WERI-Rb-1 (cell line): ENCODE measurements around the gene PPP3CA.

Source experiments
- DNase-seq: peaks from one replicate; pipeline ENCODE4 v3.0.0-alpha.2; 2020
- H3K27ac ChIP-seq: fragments of 250-450 bp; sonication (Bioruptor Pico); 2 replicates; pipeline ENCODE4 v1.5.1; 2020; ENCODE audit warnings: mild to moderate bottlenecking, moderate library complexity
- H3K27me3 ChIP-seq: fragments of 250-450 bp; sonication (Bioruptor Pico); 2 replicates; pipeline ENCODE4 v1.5.1; 2021; ENCODE audit warnings: mild to moderate bottlenecking, low read depth, moderate library complexity; ENCODE audit not compliant: insufficient read depth, severe bottlenecking
- H3K36me3 ChIP-seq: fragments of 250-450 bp; sonication (Bioruptor Pico); 2 replicates; pipeline ENCODE4 v1.5.1; 2020; ENCODE audit warnings: mild to moderate bottlenecking, moderate library complexity
- H3K4me3 ChIP-seq: 2 replicates; pipeline ENCODE4 v1.5.1; 2011; ENCODE audit warnings: low read depth, mild to moderate bottlenecking, control low read depth, low read length
- H3K9me3 ChIP-seq: fragments of 250-450 bp; sonication (Bioruptor Pico); 2 replicates; pipeline ENCODE4 v1.5.1; 2021; ENCODE audit warnings: mild to moderate bottlenecking, moderate library complexity; ENCODE audit not compliant: severe bottlenecking
- TF ChIP-seq, protein P1 (sequence below): IDR thresholded peaks from 2 replicates; pipeline ENCODE4 v1.5.1; 2011; ENCODE audit warnings: low read depth, mild to moderate bottlenecking, control low read depth, inconsistent platforms, low read length

Gene PPP3CA

DNA sequence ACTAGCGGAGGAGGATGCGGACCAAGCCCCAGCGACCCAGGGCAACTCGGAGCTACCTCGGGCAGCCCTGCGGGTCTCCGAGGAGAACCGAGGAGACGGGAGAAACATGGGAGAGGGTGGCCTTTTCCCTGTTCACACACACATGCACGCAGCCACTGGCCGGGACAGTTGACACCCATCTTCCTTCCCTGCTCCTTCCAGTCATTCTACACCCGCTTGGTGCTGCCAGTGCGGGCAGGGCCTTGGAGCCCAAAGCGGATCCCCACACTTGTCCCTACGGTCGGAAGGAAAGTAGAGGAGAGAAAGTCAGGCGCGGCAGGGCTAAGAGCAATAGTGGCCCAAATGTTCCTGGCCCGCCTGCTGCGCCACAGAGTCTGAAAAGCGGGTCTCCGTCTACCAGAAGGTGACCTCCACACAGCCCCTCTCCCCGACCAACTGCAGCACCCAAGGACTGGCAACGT, 1.1 kb upstream of the PPP3CA start:
- TF ChIP-seq, protein P1, sequence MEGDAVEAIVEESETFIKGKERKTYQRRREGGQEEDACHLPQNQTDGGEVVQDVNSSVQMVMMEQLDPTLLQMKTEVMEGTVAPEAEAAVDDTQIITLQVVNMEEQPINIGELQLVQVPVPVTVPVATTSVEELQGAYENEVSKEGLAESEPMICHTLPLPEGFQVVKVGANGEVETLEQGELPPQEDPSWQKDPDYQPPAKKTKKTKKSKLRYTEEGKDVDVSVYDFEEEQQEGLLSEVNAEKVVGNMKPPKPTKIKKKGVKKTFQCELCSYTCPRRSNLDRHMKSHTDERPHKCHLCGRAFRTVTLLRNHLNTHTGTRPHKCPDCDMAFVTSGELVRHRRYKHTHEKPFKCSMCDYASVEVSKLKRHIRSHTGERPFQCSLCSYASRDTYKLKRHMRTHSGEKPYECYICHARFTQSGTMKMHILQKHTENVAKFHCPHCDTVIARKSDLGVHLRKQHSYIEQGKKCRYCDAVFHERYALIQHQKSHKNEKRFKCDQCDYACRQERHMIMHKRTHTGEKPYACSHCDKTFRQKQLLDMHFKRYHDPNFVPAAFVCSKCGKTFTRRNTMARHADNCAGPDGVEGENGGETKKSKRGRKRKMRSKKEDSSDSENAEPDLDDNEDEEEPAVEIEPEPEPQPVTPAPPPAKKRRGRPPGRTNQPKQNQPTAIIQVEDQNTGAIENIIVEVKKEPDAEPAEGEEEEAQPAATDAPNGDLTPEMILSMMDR = 0 out of 2 replicates have a peak, but pooled peaks have one; percentile 11

DNA sequence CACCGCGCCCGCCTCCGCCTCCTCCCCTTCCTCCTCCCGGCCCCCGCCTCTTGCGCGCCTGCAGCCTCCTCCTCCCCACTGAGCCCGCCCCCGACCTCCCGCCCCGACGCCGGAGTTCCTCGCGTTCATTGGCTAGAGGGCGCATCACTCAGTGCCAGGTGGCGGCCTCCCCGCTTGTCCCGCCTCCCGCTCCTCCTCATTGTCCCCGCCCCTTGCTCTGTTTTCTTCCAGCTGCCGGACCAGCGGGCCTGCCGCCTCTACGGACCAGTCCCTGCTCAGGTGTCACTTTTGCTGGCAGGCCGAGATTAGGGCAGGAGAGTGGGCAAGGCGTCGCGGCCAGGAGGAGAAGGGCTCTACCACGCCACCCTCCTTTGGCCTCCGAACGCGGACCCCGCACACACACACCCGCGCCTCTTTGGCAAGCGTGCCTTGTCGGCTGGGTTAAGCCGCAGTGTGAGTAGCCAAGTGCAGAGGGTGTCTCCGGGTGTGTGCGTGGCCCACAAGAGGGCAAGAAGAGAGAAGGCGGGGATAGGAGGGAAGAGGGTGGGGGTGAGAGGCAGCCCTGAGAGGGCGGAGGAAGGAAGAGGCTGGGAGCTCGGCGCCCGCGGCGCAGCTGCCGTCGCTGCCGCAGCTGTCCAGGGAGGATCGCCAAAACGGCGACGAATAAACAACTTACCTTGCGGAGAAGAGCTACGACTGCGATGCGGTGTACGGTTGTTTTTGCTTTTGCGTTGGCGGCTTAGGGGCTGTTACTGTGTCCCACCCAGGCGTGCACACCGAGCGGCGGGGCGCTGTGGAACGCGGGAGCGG, 436 bp upstream of the PPP3CA start:
- TF ChIP-seq, protein P1 = no peak
- peak overlapping the region; percentile 78 for H3K27ac ChIP-seq
- DNase-seq = peak; percentile 100

More for the DNA sequence above, 1.1 kb upstream of the PPP3CA start:
- H3K27me3 ChIP-seq = no peaks in the 10 kb centered on the region
- H3K27ac ChIP-seq = peak overlapping the region; percentile 78
- peaks cover 5% of the 10 kb centered on the region; the same call in 1 of the 2 replicates for H3K36me3 ChIP-seq
- peak overlapping the region; percentile 52 for H3K4me3 ChIP-seq
- no peaks in the 10 kb centered on the region for H3K9me3 ChIP-seq
- DNase-seq = no peak

DNA sequence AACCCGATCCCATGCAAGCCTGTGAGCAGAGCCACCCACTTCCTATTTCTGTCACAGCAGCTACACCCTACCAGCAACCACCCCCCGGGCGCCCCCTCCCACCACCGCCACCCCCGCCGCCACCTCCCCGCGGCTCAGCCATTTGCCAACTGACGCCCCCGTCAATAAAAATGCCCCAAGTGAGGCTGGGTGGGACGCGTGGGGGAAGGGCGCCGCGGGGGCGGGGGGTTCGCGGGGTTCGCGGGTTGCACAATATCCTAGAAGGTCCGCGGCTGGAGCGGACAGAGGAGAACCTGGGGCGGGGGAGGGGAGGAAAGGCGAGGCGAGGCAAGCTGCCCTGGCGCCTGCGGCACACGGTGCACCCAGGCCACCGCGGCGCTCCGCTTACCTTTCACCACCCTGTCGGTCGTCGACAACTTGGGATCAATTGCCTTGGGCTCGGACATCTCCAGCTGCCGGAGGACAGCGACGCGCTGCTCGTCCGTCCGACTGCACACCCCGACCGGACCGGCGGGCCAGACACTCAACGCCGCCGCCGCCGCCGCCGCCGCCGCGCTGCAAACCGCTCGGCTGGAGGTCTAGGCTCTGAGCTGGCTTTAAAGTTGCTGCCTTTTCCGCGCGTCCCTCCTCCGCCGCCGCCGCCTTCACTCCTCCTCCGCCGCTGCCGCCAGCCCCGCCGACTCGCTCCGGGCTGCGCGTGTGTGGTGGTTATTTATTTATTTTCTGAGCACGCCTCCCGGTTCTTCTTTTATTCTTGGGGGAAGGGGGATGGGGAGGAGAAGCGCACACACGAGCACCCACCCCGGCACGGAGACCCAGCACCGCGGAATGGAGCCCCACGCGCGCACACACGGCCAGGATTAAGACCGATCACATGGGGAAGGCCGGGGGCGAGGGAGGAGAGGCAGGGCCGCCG, 717 bp downstream of the PPP3CA start:
- peak overlapping the region; percentile 78 for H3K27ac ChIP-seq
- H3K4me3 ChIP-seq = peak overlapping the region; percentile 52
- DNase-seq = peak; percentile 62

More for the DNA sequence above, 436 bp upstream of the PPP3CA start:
- Histone ChIP-seq H3K36me3 (peaks cover 5% of the 10 kb centered on the region; the same call in 1 of the 2 replicates), H3K9me3 (no peaks in the 10 kb centered on the region), H3K4me3 (peak overlapping the region; percentile 52), H3K27me3 (no peaks in the 10 kb centered on the region)

DNA sequence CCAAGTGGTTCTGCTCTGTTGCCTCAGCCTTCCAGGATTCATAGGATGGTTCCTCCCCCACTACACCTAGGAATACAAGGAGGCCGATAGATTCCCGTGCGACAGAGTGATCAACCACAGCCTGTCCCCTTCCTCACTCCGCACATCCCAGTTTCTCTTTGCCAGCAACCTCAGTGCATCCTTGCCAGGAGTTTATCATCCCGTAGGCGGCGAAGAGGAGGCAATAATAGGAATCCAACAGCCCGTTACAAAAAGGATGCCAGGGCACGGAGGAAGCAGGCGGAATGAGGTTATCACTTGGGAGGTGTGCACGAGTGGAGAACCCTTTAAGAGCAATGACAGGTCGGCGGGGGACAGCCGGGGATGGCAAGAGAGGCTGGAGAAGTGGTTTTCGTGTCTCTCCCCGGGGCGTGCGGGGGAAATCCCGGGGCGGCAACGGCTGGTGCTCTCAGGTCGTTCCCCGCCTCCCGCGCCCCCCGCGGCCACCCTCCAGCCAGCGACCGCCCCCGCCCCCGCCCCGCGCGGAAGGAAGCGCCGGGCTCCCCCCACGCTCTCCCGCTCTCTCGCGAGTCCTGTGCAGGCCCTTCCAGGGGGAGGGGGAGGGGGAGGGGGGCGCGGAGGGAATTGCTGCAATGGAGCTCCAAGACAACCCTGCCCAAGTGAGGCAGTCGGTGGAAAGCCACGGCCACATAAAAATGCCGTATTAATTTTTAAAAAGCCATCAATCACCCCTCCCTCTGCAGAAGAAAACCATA, 1.6 kb downstream of the PPP3CA start:
- DNase-seq = peak; percentile 74
- Histone ChIP-seq H3K4me3 (peak overlapping the region; percentile 52), H3K27me3 (no peaks in the 10 kb centered on the region), H3K36me3 (peaks cover 5% of the 10 kb centered on the region; the same call in 1 of the 2 replicates), H3K9me3 (no peaks in the 10 kb centered on the region), H3K27ac (no peak overlapping the region)
- TF ChIP-seq, protein P1 = no peak

More for the DNA sequence above, 717 bp downstream of the PPP3CA start:
- Histone ChIP-seq H3K27me3 (no peaks in the 10 kb centered on the region), H3K36me3 (peaks cover 5% of the 10 kb centered on the region; the same call in 1 of the 2 replicates), H3K9me3 (no peaks in the 10 kb centered on the region)
- TF ChIP-seq, protein P1 = no peak

DNA sequence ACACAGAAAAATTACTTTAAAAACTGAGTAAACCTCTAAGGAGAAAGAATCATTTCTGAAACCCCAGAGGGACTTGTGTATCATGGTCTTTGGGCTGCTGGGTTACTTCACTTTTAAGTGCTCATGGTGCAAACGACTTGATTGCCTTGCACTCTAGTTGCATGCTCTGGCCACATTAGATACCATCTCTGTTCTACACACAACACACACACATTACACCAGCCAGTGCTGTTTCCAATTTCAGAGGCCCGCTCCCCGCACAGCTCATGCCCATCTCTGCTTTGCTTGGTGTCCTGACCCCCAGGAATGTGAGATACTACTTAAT, 2.1 kb downstream of the PPP3CA start:
- Histone ChIP-seq H3K9me3 (no peaks in the 10 kb centered on the region), H3K27me3 (no peaks in the 10 kb centered on the region), H3K27ac (no peak overlapping the region), H3K36me3 (peaks cover 5% of the 10 kb centered on the region; the same call in 1 of the 2 replicates), H3K4me3 (peak overlapping the region; percentile 52)
- TF ChIP-seq, protein P1 = no peak
- DNase-seq = no peak
